VCaP (cell line): ENCODE measurements around the gene CDH4.

ENCODE experiments used
- H3K27ac ChIP-seq: fragments of 450-650 bp; 2 replicates; pipeline ENCODE4 v1.5.1; 2017
- TF ChIP-seq, protein P1 (sequence below): fragments of 450-650 bp; conservative IDR thresholded peaks from 2 replicates; pipeline ENCODE4 v1.5.1; 2017; ENCODE audit warnings: mild to moderate bottlenecking, moderate library complexity

Gene CDH4

GRCh38 chr20:61583356-61583755, 331.3 kb downstream of the CDH4 start:
- no peak overlapping the region for H3K27ac ChIP-seq
- TF ChIP-seq, protein P1, sequence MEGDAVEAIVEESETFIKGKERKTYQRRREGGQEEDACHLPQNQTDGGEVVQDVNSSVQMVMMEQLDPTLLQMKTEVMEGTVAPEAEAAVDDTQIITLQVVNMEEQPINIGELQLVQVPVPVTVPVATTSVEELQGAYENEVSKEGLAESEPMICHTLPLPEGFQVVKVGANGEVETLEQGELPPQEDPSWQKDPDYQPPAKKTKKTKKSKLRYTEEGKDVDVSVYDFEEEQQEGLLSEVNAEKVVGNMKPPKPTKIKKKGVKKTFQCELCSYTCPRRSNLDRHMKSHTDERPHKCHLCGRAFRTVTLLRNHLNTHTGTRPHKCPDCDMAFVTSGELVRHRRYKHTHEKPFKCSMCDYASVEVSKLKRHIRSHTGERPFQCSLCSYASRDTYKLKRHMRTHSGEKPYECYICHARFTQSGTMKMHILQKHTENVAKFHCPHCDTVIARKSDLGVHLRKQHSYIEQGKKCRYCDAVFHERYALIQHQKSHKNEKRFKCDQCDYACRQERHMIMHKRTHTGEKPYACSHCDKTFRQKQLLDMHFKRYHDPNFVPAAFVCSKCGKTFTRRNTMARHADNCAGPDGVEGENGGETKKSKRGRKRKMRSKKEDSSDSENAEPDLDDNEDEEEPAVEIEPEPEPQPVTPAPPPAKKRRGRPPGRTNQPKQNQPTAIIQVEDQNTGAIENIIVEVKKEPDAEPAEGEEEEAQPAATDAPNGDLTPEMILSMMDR, result no peak

DNA sequence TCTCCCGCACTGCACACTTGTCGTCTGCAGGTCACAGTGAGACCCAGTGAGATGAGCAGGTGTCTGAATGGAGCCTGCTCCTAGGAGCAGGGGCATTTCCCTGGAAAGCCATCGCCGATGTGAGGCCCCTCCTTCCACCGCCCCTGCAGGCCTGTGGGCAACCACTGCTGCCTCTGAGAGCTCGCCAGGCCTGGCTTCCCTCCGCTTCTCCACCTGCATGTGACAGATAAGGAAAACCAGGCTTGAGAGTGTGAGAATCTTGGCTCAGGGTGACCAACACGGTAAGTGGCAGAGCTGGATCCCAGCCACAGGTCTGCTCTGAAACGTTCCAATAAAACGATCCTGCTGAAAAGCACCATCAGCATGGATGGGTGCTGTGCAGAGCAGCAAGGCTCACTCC, 332.8 kb downstream of the CDH4 start:
- peak overlapping the region; percentile 29 for H3K27ac ChIP-seq
- TF ChIP-seq, protein P1, result 0 out of 2 replicates have a peak, but pooled peaks have one; percentile 6

DNA sequence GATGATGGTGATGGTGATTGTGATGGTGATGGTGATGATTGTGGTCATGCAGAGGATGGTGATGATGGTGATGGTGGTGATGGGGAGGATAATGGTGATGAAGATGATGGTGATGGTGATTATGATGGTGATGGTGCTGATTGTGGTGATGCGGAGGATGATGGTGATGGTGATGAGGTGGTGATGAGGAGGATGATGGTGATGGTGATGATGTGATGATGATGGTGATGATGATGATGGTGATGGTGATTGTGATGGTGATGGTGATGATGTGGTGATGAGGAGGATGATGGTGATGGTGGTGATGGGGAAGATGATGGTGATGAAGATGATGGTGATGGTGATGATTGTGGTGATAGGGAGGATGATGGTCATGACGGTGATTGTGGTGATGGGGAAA, 333.7 kb downstream of the CDH4 start:
- no peak overlapping the region for H3K27ac ChIP-seq
- TF ChIP-seq, protein P1, result no peak

DNA sequence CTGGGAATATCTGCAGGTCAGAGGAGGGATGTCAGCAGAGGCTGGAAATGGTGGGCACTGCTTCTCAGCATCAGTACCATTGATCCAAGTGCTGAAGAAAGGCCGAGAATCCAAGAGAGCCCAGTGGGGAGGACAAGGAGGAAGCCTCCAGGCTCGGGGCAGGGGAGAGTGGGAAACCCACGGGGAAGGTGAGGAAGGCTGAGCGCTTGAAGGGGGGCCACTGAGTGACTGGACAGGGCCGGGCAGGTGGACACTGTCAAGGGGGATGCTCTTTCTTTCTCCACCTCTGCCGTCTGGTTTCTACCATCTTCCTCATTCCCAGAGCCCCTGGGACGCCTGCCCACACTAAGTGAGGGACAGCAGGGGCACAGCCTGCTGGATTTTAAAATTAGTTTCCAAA, 335.0 kb downstream of the CDH4 start:
- H3K27ac ChIP-seq, result no peak overlapping the region
- TF ChIP-seq, protein P1, result no peak

- H3K27ac ChIP-seq, result no peak overlapping the region
- TF ChIP-seq, protein P1, result no peak
Observed at GRCh38 chr20:61587681-61588289, 335.7 kb downstream of the CDH4 start.

DNA sequence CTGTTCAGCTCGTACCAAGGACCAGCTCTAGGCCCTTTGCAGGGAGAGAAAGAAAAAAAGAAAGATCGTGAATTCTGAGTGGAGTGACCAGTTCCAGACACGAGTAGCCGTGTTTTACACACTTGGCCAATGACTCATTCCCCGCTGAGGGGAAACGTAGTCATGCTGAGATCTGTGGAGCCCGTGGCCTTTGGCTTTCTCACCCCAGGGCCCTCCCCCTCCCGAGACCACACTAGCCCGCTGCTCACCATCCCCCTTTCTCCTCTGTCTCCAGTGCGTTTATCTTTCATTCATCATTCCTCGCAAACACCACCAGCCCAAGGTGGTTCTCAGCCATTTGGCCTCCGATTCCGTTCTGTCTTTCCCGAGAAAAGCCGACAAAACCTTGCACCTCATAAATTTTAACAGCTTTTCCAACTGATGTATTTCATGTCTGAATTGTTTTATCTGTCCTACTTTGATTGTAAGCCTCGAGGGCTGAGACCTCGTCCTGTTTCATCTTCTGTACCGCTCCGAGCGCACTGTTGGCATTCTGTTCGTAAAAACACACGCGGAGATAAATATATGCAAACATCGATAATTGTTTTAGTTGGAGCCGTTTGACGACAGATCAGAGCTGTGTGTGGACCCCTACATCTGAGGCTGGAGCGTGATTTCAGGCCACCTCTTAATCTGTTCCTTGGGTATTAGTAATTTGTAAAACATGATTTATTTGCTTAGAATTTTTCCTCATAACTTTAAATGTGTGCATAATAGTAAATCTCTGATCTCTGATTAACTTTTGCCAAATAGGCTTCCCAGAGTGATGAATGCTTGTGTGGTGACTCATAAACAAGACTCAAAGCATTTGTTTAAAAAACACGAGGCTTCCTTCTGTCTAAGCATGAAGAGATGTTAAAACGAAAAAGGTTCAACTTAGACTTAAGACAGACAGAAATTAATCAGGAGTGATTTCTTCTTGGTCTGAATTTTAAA, 336.6 kb downstream of the CDH4 start:
- peak overlapping the region; percentile 11; the same call in 1 of the 2 replicates for H3K27ac ChIP-seq
- TF ChIP-seq, protein P1, result no peak

DNA sequence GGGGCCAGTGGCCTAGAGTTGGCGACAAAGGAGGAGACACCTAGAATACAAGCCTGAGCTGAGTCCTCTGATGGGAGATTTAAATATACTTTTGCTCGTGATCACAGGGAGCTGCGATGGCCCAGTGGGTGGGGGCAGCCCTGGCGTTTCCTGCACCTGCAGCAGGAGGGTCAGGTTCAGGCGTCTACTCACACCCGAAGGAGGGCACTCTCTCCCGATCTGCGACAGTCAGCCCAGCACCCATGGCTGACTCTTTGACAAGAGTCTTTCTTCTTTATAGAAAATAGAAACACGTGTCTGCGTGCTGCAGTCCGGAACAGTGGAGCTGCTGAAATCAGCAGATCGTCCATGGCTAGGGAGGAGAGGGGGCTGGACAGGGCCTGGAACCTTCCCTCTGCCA, 338.2 kb downstream of the CDH4 start:
- no peak overlapping the region for H3K27ac ChIP-seq
- TF ChIP-seq, protein P1, result no peak
